H9 (cell line): Measurements from ENCODE around the gene HNRNPK. TPM values are rescaled to one million over a fixed set of nuclear protein-coding genes. Genes with fewer than 3 reads are reported as not detected.

Experiments used
- DNase-seq: peaks from one replicate; pipeline ENCODE4 v3.0.0-alpha.2; 2017
- H2AFZ ChIP-seq: one replicate; pipeline ENCODE4 v1.6.1; 2013; ENCODE audit warnings: mild to moderate bottlenecking, low read length, control low read depth, moderate library complexity
- H2AK5ac ChIP-seq: 2 replicates; pipeline ENCODE4 v1.6.1; 2013; ENCODE audit warnings: low read length, control low read depth, mixed read lengths; ENCODE audit not compliant: insufficient read length
- H2BK120ac ChIP-seq: one replicate; pipeline ENCODE4 v1.6.1; 2013; ENCODE audit warnings: low read depth, mild to moderate bottlenecking, low read length, control low read depth, inconsistent platforms; ENCODE audit not compliant: poor library complexity, severe bottlenecking
- H2BK12ac ChIP-seq: 2 replicates; pipeline ENCODE4 v1.6.1; 2013; ENCODE audit warnings: low read length, control low read depth, mixed read lengths, low read depth; ENCODE audit not compliant: insufficient read length
- H2BK15ac ChIP-seq: 2 replicates; pipeline ENCODE4 v1.6.1; 2013; ENCODE audit warnings: low read depth, low read length, control low read depth
- H2BK20ac ChIP-seq: one replicate; pipeline ENCODE4 v1.6.1; 2013; ENCODE audit warnings: low read depth, mild to moderate bottlenecking, low read length, control low read depth, inconsistent platforms; ENCODE audit not compliant: poor library complexity, severe bottlenecking
- H2BK5ac ChIP-seq: 2 replicates; pipeline ENCODE4 v1.6.1; 2013; ENCODE audit warnings: low read length, control low read depth, mixed read lengths; ENCODE audit not compliant: insufficient read length
- H3K14ac ChIP-seq: 2 replicates; pipeline ENCODE4 v1.6.1; 2013; ENCODE audit warnings: low read length, control low read depth; ENCODE audit not compliant: insufficient read depth
- H3K18ac ChIP-seq: 2 replicates; pipeline ENCODE4 v1.6.1; 2013; ENCODE audit warnings: low read depth, mild to moderate bottlenecking, mixed read lengths, low read length, control low read depth; ENCODE audit not compliant: insufficient read length
- H3K23ac ChIP-seq: 2 replicates; pipeline ENCODE4 v1.6.1; 2013; ENCODE audit warnings: low read length, control low read depth, mixed read lengths, low read depth; ENCODE audit not compliant: insufficient read length
- H3K23me2 ChIP-seq: 2 replicates; pipeline ENCODE4 v1.6.1; 2013; ENCODE audit warnings: low read depth, mild to moderate bottlenecking, mixed read lengths, low read length, control low read depth; ENCODE audit not compliant: insufficient read length, poor library complexity, severe bottlenecking
- H3K27ac ChIP-seq: 2 replicates; pipeline ENCODE4 v1.5.1; 2013; ENCODE audit warnings: low read length, control low read depth, mixed read lengths, low read depth; ENCODE audit not compliant: insufficient read length
- H3K27me3 ChIP-seq: 2 replicates; pipeline ENCODE4 v1.6.1; 2013; ENCODE audit warnings: low read length, control low read depth, inconsistent platforms; ENCODE audit not compliant: insufficient read depth
- H3K4ac ChIP-seq: 2 replicates; pipeline ENCODE4 v1.6.1; 2013; ENCODE audit warnings: low read depth, mild to moderate bottlenecking, control low read depth, inconsistent platforms, low read length, moderate library complexity
- H3K4me1 ChIP-seq: 2 replicates; pipeline ENCODE4 v1.6.1; 2013; ENCODE audit warnings: low read length, control low read depth, inconsistent platforms; ENCODE audit not compliant: insufficient read depth
- H3K4me2 ChIP-seq: 2 replicates; pipeline ENCODE4 v1.6.1; 2013; ENCODE audit warnings: low read length, control low read depth, mixed read lengths; ENCODE audit not compliant: insufficient read length, insufficient read depth
- H3K56ac ChIP-seq: 2 replicates; pipeline ENCODE4 v1.6.1; 2013; ENCODE audit warnings: low read depth, mild to moderate bottlenecking, mixed read lengths, low read length, control low read depth; ENCODE audit not compliant: insufficient read length
- H3K79me1 ChIP-seq: 2 replicates; pipeline ENCODE4 v1.6.1; 2013; ENCODE audit warnings: low read depth, mild to moderate bottlenecking, moderate library complexity, low read length, control low read depth, inconsistent platforms; ENCODE audit not compliant: insufficient read depth, poor library complexity, severe bottlenecking
- H3K79me2 ChIP-seq: 2 replicates; pipeline ENCODE4 v1.6.1; 2013; ENCODE audit warnings: low read length, control low read depth, inconsistent platforms; ENCODE audit not compliant: insufficient read depth
- H3K9ac ChIP-seq: 2 replicates; pipeline ENCODE4 v1.6.1; 2013; ENCODE audit warnings: low read length, control low read depth, mixed read lengths; ENCODE audit not compliant: insufficient read length; ENCODE audit errors: extremely low read depth
- H3K9me3 ChIP-seq: one replicate; pipeline ENCODE4 v1.6.1; 2013; ENCODE audit warnings: low read depth, low read length, inconsistent platforms; ENCODE audit not compliant: control insufficient read depth
- H3T11ph ChIP-seq: one replicate; pipeline ENCODE4 v1.6.1; 2013; ENCODE audit warnings: mild to moderate bottlenecking, low read length, control low read depth, inconsistent platforms
- H4K20me1 ChIP-seq: one replicate; pipeline ENCODE4 v1.6.1; 2013; ENCODE audit not compliant: control insufficient read depth, insufficient read length, insufficient read depth
- H4K5ac ChIP-seq: 2 replicates; pipeline ENCODE4 v1.6.1; 2013; ENCODE audit warnings: low read depth, mild to moderate bottlenecking, mixed read lengths, low read length, control low read depth; ENCODE audit not compliant: insufficient read length
- H4K8ac ChIP-seq: replicated peaks from 2 replicates; pipeline ENCODE4 v1.6.1; 2013; ENCODE audit warnings: low read length, control low read depth, mixed read lengths, low read depth; ENCODE audit not compliant: insufficient read length
- H4K91ac ChIP-seq: 2 replicates; pipeline ENCODE4 v1.6.1; 2013; ENCODE audit warnings: low read depth, mild to moderate bottlenecking, moderate library complexity, mixed read lengths, low read length, control low read depth; ENCODE audit not compliant: insufficient read length
- H3K27ac Mint-ChIP-seq, 3 experiments: 2 replicates in 2 of 3; 3 replicates in 1 of 3; pipeline ENCODE4 v1.8.0; 2020 to 2021; ENCODE audit warnings: mixed read lengths in 3 of 3, mild to moderate bottlenecking in 1 of 3, moderate library complexity in 1 of 3
- H3K27me3 Mint-ChIP-seq: 2 replicates; pipeline ENCODE4 v1.8.0; 2021; ENCODE audit warnings: low read depth, mild to moderate bottlenecking, moderate library complexity, mixed read lengths
- H3K36me3 Mint-ChIP-seq, 3 experiments: 2 replicates in 2 of 3; 3 replicates in 1 of 3; pipeline ENCODE4 v1.8.0; 2020 to 2021; ENCODE audit warnings: low read depth in 3 of 3, mixed read lengths in 3 of 3; ENCODE audit not compliant: insufficient read depth in 1 of 3
- H3K4me1 Mint-ChIP-seq, 2 experiments: 2 replicates each; pipeline ENCODE4 v1.8.0; 2020; ENCODE audit warnings: mixed read lengths in 2 of 2
- H3K4me3 Mint-ChIP-seq, 2 experiments: 2 replicates in 1 of 2; 3 replicates in 1 of 2; pipeline ENCODE4 v1.8.0; 2020 to 2021; ENCODE audit warnings: mild to moderate bottlenecking in 2 of 2, mixed read lengths in 2 of 2, moderate library complexity in 1 of 2
- H3K9me3 Mint-ChIP-seq, 2 experiments: 2 replicates in 1 of 2; 3 replicates in 1 of 2; pipeline ENCODE4 v1.8.0; 2020; ENCODE audit warnings: mild to moderate bottlenecking in 2 of 2, mixed read lengths in 2 of 2, moderate library complexity in 1 of 2
- CTCF ChIP-seq: fragments of 200-600 bp; sonication (generic); conservative IDR thresholded peaks from 3 replicates; pipeline ENCODE4 v1.8.0; 2021; ENCODE audit warnings: antibody characterized with exemption, mild to moderate bottlenecking
- WGBS: extraction: QIAGEN DNeasy Blood & Tissue Kit; methylation state at CpG from one replicate; pipeline ENCODE4 v1.1.7; 2013; ENCODE audit warnings: missing lambda C conversion rate, low lambda C conversion rate, mixed read lengths; ENCODE audit not compliant: insufficient read length; ENCODE audit errors: extremely low coverage; 5-methylcytosine and 5-hydroxymethylcytosine counted together
- total RNA-seq: library from RNA; stranded (reverse); gene quantifications from 2 replicates; pipeline ENCODE4 v1.2.1, GENCODE V29; 2021

The HNRNPK gene
- total RNA-seq, 1 experiment from 2014 or later: 790 TPM

DNA sequence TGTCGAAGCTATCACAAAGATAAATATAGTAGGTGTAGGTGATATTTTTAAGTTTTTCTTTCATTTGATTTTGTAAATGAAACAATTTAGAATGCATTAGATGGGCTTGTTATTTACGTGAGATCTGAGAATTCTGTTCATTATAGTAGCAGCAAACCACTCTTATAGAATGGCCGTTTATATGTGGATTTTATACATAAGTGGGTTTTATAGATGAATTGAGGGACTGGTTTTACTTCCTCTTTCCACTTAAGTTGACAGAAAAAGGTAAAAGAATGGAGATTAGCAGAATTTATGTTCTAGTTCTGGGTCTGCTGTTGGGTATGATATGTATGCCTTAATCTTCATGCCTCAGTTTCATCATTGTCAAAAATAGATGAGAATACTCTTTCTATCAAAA lies 6.2 kb upstream of the HNRNPK start:
- Histone ChIP-seq H3K23ac (no peak overlapping the region), H4K20me1 (no peaks in the 10 kb centered on the region), H4K8ac (no peak overlapping the region), H3K4me2 (no peak overlapping the region), H3K4ac (no peak overlapping the region), H3K79me1 (peaks cover 4% of the 10 kb centered on the region), H3K23me2 (peaks cover 4% of the 10 kb centered on the region), H2BK12ac (no peak overlapping the region), H3K79me2 (peaks cover 15% of the 10 kb centered on the region; the same call in 1 of the 2 replicates), H2BK120ac (no peak overlapping the region), H2AK5ac (no peak overlapping the region), H3K14ac (no peak overlapping the region), H3K27me3 (no peaks in the 10 kb centered on the region), H4K91ac (no peak overlapping the region), H2AFZ (no peak overlapping the region), H3K9me3 (no peaks in the 10 kb centered on the region), H3K4me1 (no peaks in the 10 kb centered on the region), H3K56ac (no peak overlapping the region), H2BK15ac (no peak overlapping the region), H3T11ph (no peak overlapping the region), H3K18ac (no peak overlapping the region), H2BK5ac (no peak overlapping the region), H3K27ac (no peak overlapping the region), H3K9ac (no peak overlapping the region), H4K5ac (no peak overlapping the region), H2BK20ac (no peak overlapping the region)
- DNase-seq: no peak
- Mint-ChIP-seq H3K27ac (no peak overlapping the region), H3K36me3 (peaks cover 14 to 31% (median 23%) of the 10 kb centered on the region in 3 experiments), H3K4me3 (no peak overlapping the region), H3K9me3 (no peaks in the 10 kb centered on the region), H3K27me3 (no peaks in the 10 kb centered on the region), H3K4me1 (peaks cover 23 to 26% of the 10 kb centered on the region in 2 experiments)
- no CpG with 5 or more reads among the region's 3 CpGs for WGBS
- TF ChIP-seq CTCF: no peak
